Measurements from ENCODE around the gene COL27A1.

COL27A1 gene

GRCh38 chr9:114238472-114238871, 83.1 kb downstream of the COL27A1 start:
- TF ChIP-seq CTCF (conservative IDR thresholded peaks at IDR 0.05) = no peak
- TF ChIP-seq ZFX (IDR thresholded peaks at IDR 0.05) = no peak
- no peak overlapping the region for H3K27ac ChIP-seq

DNA sequence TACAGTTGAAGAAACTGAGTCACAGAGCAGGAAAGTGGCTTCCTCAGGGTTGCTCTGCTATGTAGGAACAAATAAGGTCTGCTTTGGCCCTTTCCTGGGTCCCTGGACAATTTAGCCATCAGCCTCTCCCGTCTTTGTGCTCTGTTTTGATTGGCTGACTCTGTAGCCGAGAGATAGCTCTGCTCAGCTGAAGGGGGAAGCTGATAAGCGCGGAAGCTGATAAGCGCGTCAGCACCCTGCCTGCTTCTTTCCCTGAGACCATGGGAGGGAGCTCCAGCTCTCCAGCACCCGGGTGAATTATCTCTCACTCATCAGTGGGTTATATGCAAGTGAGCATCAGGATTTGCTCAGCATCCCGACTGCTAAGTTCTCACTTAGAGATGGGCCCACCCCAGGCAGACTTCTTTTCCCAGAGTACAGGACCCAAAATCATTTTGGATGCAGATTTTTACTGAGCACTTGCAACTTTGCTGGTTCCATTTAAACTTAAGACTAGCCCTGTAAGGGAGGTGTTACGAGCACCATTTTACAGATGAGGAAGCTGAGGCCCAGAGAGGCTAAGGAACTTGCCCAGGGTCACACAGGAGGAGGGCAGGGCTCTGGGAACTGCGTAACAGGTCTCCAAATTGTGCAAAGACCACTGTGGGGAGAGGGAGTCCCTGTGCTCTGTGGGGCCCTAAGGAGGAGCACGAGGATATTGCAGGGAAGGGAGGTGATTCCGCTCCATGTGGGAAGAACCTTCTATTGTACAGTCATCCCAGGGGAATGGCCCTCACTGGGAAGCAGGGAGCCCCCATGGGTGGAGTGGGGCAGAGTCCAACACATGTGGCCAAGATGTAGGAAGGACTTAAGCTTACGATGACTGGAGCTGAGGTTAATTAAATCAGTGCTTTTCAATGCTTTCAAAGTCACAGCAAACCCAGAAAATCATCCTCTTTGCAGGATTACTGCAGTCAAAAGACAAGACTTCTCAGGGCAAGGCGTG, 83.8 kb downstream of the COL27A1 start:
- no peak overlapping the region for H3K27ac ChIP-seq
- TF ChIP-seq CTCF (conservative IDR thresholded peaks at IDR 0.05) = no peak
- no peak for TF ChIP-seq ZFX (IDR thresholded peaks at IDR 0.05)

DNA sequence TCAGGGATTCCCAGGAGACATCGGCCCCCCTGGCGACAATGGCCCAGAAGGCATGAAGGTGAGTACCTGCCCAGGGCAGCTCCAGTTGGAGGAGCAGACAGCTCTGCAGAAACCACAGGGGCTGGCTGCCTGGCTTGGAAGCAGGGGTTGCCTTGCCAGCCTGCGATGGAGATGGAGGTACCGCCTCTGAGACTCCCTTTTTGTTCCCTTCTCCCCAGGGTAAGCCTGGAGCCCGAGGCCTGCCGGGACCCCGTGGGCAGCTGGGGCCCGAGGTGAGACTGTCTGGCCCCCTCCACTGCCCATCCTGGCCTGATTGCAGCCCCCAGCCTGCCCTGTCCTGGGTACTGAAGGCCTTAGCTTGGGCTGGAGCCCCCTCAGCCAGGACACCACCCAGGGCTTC, 84.9 kb downstream of the COL27A1 start:
- no peak for TF ChIP-seq CTCF (conservative IDR thresholded peaks at IDR 0.05)

DNA sequence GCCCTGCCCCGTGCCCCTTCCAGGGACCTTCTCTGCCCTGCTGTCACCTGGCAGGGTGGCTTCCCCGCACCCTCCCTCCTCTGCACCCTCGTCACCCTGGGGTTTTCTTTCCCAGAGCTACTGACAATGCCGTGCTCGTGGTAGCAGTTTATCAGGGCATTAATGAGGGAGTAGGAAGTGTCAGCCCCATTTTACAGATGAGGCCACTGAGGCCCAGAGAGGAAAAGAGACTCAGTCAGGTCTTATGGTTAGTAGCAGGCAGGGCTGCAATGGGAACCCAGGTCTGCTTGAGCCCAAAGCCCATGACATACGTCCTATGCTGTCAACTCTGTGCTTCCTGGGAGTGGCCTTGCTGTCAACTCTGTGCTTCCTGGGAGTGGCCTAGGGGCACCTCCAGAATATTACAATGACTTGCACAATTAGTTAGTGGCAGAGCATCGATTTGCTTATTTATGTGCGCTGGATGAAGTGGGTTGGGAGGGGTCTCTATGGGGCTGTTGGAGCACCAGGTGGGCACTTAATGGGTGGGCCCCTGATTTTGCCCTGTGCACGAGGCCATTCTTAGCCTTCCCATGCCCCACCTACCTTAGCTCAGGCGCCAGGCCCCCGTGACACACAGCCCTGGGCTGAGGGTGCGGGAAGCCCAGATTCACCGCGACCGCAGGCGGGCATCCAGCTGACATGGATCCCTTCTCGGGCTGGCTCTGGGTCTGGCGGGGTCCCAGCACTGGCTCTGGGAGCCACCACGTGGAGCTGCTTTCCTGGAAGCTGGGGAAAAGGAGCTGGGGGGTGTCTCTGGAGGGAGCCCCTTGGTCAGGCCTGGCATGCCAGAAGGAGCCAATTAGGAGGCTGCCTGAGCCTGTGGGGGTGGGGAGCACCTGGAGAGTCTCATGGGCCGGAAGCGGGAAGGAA, 85.6 kb downstream of the COL27A1 start:
- TF ChIP-seq CTCF (conservative IDR thresholded peaks at IDR 0.05) (no peak), ZFX (IDR thresholded peaks at IDR 0.05) (no peak)
- H3K27ac ChIP-seq = no peak overlapping the region

More for the DNA sequence above, 84.9 kb downstream of the COL27A1 start:
- no peak overlapping the region for H3K27ac ChIP-seq

GRCh38 chr9:114242837-114243236, 87.5 kb downstream of the COL27A1 start:
- no peak for TF ChIP-seq ZFX (IDR thresholded peaks at IDR 0.05)
- TF ChIP-seq CTCF (conservative IDR thresholded peaks at IDR 0.05) = no peak
- H3K27ac ChIP-seq = no peak overlapping the region

DNA sequence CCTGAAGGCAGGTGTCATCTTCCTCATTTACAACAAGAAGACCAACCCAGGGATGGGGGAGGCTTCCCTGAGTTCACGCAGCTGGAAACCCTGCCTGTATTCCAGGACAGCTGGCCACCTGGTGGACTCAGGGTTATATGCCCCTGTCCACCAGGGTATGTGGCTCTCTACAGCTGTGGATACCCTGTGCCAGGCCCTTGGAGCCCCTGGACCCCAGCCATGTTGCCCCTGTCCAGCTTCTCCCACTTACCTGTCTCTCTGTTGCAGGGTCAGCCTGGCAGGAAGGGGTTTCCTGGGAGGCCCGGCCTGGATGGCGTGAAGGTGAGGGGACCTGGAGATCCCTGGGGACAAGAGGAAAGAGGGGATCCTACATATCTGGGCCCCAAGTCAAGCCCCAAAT, 87.9 kb downstream of the COL27A1 start:
- TF ChIP-seq ZFX (IDR thresholded peaks at IDR 0.05) (no peak), CTCF (conservative IDR thresholded peaks at IDR 0.05) (no peak)
- no peak overlapping the region for H3K27ac ChIP-seq

DNA sequence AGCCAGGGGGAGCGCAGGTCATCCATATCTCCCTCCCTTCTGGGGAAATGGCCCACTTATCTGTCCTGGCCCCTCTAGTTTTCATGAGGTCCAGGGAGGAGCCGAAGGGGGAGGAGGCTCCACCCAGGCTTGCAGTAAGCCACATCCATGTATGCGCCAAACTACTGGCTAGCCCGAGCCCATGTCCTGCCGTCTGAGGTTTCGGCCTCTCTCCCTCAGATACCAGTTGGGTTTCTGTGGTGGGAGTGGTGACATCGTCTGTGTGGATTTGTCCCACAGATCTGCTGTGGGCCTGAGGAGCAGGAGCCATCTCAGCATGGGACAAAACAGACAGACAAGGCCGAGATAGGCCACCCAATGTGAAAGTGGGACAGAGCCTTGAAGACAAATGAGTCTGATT, 89.2 kb downstream of the COL27A1 start:
- TF ChIP-seq ZFX (IDR thresholded peaks at IDR 0.05) (no peak), CTCF (conservative IDR thresholded peaks at IDR 0.05) (no peak)

More for the DNA sequence above, 89.2 kb downstream of the COL27A1 start:
- no peak overlapping the region for H3K27ac ChIP-seq

All from C4-2B (cell line).